Breast epithelium (tissue), 3 donors: ENCODE results near the gene GSTO2.
A peak's percentile ranks its signal among the peaks of the same experiment; 100 is the strongest.

ENCODE experiments used
- POLR2A ChIP-seq: fragments of 450-650 bp; IDR thresholded peaks from one replicate; pipeline ENCODE4 v1.6.1; 2016; ENCODE audit warnings: antibody characterized with exemption, mild to moderate bottlenecking, moderate library complexity
- TF ChIP-seq, protein P1 (sequence below), 3 donors: fragments of 450-650 bp; IDR thresholded peaks; one replicate each; pipeline ENCODE4 v1.5.1; 2016 to 2017; ENCODE audit warnings: antibody characterized with exemption in 3 of 3, mild to moderate bottlenecking in 3 of 3, moderate library complexity in 3 of 3

- TF ChIP-seq, protein P1, sequence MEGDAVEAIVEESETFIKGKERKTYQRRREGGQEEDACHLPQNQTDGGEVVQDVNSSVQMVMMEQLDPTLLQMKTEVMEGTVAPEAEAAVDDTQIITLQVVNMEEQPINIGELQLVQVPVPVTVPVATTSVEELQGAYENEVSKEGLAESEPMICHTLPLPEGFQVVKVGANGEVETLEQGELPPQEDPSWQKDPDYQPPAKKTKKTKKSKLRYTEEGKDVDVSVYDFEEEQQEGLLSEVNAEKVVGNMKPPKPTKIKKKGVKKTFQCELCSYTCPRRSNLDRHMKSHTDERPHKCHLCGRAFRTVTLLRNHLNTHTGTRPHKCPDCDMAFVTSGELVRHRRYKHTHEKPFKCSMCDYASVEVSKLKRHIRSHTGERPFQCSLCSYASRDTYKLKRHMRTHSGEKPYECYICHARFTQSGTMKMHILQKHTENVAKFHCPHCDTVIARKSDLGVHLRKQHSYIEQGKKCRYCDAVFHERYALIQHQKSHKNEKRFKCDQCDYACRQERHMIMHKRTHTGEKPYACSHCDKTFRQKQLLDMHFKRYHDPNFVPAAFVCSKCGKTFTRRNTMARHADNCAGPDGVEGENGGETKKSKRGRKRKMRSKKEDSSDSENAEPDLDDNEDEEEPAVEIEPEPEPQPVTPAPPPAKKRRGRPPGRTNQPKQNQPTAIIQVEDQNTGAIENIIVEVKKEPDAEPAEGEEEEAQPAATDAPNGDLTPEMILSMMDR (IDR thresholded peaks at IDR 0.05): peak; percentile 98 to 100 (median 99)
- TF ChIP-seq POLR2A: no peak
Measured at GRCh38 chr10:104291439-104291951, 22.5 kb downstream of the GSTO2 start.
